AG10803 (cell line): Measurements from ENCODE around the gene SECISBP2L.

ENCODE experiments used
- DNase-seq: peaks from one replicate; pipeline ENCODE4 v3.0.0; 2010; ENCODE audit warnings: low read depth
- H3K4me3 ChIP-seq: 2 replicates; pipeline ENCODE4 v1.5.1; 2011; ENCODE audit warnings: mild to moderate bottlenecking, low read length, control low read depth
- TF ChIP-seq, protein P1 (sequence below): conservative IDR thresholded peaks from 2 replicates; pipeline ENCODE4 v1.5.1; 2011; ENCODE audit warnings: mild to moderate bottlenecking, low read length, control low read depth, inconsistent platforms

Gene SECISBP2L

DNA sequence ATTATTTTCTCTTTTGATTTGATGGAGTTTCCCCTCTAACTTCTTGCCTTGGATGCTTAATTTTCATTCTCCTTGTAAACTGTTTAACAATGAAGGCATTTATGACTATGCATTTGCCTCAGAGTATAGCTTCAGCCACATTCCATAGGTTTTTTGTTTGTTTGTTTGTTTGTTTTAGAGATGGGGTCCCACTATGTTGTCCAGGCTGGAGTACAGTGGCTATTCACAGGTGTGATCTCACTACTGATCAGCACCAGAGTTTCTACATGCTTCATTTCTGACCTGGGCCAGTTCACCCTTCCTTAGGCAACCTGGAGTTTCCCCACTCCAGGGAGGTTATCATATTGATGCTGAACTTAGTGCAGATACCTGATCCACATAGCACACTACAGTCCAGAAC lies 4.1 kb downstream of the SECISBP2L start:
- no peak for DNase-seq
- no peak overlapping the region for H3K4me3 ChIP-seq
- TF ChIP-seq, protein P1, sequence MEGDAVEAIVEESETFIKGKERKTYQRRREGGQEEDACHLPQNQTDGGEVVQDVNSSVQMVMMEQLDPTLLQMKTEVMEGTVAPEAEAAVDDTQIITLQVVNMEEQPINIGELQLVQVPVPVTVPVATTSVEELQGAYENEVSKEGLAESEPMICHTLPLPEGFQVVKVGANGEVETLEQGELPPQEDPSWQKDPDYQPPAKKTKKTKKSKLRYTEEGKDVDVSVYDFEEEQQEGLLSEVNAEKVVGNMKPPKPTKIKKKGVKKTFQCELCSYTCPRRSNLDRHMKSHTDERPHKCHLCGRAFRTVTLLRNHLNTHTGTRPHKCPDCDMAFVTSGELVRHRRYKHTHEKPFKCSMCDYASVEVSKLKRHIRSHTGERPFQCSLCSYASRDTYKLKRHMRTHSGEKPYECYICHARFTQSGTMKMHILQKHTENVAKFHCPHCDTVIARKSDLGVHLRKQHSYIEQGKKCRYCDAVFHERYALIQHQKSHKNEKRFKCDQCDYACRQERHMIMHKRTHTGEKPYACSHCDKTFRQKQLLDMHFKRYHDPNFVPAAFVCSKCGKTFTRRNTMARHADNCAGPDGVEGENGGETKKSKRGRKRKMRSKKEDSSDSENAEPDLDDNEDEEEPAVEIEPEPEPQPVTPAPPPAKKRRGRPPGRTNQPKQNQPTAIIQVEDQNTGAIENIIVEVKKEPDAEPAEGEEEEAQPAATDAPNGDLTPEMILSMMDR: no peak

DNA sequence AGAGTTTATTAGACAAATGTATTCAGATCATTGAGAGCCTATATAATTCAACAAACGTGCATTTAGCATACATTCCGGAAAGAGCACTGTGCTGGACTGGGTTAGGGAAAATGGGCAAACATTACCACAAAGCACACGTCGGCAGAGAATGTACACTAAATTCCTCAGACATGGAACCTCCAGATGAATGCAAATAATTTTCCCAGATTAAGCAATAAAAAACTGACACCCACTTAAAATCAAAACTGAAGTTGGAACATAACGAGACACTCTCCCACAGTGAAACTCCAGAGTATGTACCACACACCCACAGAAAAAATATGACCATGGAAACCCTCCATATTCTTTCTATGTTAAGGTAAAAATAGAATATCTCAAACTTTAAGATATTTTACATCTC lies 4.8 kb downstream of the SECISBP2L start:
- TF ChIP-seq, protein P1: no peak
- H3K4me3 ChIP-seq: no peak overlapping the region
- peak; percentile 21 for DNase-seq

DNA sequence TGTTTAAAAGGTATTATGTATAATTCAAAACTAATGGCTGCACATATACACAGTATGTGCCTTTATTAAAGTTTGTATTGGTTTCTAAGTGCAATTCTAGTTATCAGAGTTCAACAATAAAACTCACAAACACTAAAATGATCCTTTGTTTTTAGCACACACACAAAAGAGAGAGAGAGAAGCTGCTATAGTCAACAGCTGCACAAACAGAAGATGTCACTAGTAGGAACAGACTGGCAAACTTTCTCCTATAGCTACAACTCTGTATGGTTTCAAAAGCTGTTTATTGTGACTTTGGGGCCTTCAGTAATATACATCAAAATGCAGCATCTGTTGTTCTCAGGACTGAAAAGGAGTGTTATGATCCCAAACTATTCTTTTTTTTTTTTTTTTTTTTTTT lies 6.1 kb downstream of the SECISBP2L start:
- no peak for DNase-seq
- H3K4me3 ChIP-seq: no peak overlapping the region
- TF ChIP-seq, protein P1: no peak

DNA sequence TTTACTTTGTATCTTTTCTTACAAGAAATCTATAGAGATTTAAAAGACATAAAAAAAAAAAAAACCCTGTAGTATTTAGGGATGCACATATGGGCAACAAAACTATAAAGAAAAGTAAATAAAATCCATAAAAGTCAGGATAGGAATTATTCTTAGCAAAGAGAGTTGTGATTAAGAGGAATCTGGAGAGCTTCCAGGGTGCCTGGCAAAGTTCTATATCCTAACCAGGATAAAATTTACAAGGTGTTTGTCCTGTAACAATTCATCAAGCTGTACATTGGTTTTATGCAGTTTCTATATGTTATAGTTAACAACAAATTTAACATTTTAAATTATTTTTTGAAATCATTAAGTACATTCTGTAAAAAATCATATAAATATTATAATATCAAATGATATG lies 7.9 kb downstream of the SECISBP2L start:
- DNase-seq: peak; percentile 9
- no peak overlapping the region for H3K4me3 ChIP-seq
- TF ChIP-seq, protein P1: no peak

DNA sequence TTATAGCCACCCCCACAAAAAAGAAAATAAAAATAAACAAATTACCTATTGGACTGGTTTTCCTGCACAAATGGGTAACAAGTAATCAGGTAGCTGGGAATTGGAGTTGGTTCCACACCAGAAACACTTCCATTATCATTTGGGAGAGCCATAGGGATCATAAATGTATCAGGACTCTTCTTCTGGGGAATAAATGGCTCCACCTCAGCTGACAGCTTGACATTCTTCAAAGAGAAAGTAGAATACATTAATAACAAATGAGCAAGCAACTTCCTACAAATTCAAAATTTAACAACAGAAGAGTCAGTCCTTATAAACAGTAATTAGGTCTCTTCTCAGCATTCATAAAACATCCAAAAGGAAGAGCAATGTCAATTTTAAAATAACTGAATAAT lies 8.7 kb downstream of the SECISBP2L start:
- no peak overlapping the region for H3K4me3 ChIP-seq
- no peak for DNase-seq
- TF ChIP-seq, protein P1: no peak

DNA sequence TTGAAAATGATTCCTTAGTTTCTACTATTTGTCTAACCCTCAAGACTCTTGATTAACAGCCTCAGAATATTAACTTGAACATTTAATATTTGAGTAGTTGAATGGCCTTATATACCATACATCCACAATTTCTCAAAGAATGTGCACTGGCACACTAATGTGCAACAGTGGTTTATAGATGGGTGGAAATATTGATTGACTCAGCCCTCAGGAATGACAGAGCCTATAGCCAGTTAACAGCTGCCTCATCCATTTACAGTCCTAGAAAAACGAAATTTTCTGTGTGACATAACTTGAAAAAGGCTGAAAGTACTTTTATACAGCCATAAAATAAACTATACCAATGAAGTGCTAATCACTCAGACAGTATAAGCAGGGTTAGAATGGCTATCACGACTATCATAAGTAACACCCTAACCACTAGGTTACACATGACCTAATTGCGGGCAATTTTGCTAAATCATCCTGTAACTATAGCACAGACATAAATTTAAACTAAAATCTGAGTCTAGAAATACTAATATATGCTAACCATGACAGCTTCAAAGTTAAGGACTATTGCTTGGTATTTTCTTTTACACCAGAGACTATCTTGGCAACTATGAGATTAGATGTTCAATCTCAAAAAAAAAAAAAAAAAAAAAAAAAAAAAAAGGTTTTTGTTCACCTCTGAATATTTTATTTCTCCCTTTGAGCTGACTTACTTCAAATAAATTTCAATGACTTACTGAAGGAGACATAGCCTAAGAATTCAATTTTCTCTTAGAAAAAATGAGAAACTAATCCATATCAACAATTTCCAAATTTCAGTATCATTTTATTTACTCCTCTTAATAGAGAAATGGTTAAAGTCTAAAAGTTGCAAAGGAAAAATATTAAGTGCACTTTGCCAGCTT lies 9.3 kb downstream of the SECISBP2L start:
- peak; percentile 46 for DNase-seq
- TF ChIP-seq, protein P1: no peak
- H3K4me3 ChIP-seq: no peak overlapping the region

DNA sequence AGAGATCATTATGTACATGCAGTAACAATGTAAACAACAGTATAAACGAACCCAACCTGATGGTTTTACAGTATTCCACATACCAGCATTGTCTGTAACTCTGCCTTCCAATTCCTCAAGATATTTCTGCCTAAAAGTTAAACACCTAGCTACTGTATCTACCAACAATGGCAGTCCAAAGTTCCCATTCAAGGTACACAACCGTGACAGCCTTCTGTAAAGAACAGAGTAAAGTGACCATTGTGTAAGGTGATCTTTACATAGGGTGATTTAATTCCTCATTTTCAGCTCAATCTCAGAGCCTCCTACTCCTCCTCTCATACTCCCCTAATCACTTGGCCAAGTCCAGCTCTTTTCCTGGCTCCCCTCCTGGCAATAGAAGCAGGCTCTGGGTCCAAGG lies 10.4 kb downstream of the SECISBP2L start:
- DNase-seq: no peak
- H3K4me3 ChIP-seq: no peak overlapping the region
- TF ChIP-seq, protein P1: no peak
